RKO (cell line): ENCODE results near the gene ZBTB2.
A peak's percentile ranks its signal among the peaks of the same experiment; 100 is the strongest.
"Not testable (repeated sequence)": the region's sequence is repeated elsewhere in the genome, so short reads cannot be mapped to it uniquely, and the experiment has no call there.

Experiments used
- DNase-seq: peaks from one replicate; pipeline ENCODE4 v3.0.0-alpha.2; 2016; ENCODE audit warnings: low spot score

The ZBTB2 gene

GRCh38 chr6:151400473-151400872 lies 9.1 kb upstream of the ZBTB2 start:
- DNase-seq, result no peak

DNA sequence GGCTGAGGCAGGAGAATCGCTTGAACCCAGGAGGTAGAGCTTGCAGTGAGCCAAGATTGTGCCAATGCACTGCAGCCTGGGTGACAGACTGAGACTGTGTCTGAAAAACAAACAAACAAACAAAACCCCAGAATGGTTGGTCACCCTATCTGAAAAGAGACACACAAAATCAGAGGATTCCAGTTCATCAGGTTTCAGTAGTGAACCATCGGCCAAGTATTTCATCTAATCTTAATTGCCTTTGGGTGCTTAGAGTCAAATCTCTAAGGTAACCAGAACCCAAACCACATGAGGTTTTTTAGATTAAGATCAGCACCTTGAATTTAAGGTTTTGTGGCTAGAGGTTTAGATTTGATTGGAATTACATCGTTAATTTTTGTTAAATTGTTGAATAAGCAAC lies 8.3 kb upstream of the ZBTB2 start:
- no peak for DNase-seq

DNA sequence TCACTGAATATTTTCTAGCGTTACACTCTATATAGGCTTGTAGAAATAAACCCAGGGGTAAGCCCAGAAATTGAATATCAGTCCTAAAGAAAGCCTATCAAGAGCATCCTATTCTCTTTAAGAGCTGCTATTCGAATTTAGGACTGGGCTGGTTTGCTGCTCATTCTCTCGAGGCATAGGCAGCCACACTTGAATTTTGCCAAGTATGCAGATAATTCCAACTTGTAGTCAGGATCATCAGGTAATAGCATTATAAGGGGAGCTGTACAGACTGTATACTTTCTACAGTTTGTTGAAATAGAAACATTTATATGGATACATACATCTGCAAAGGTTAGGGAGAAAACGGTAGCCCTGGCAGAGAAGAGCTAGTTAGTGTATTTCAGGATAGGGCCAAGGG lies 2.1 kb upstream of the ZBTB2 start:
- no peak for DNase-seq

DNA sequence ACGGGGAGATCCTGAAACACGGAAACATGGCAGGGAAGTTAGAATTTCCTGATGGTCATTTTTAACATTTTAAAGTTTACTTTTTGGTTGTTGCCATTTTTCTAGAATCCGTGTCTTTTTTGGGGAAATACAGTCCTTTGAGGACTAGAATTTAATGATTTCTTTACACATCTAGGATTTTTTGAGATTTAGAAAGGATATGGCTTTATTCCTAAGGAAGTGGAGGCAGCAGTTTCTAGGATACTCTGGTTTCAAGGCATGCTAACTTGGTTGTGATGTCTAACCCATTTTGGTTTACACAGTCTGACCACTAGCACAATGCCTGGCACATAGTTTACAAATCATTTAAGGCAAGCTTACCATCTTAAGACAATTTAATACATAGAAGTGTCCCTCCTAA lies 1.1 kb upstream of the ZBTB2 start:
- DNase-seq, result no peak

- no peak for DNase-seq
Measured at GRCh38 chr6:151390851-151391470, 398 bp downstream of the ZBTB2 start.

- peak; percentile 97 for DNase-seq
Measured at GRCh38 chr6:151390276-151390850, 996 bp downstream of the ZBTB2 start.

DNA sequence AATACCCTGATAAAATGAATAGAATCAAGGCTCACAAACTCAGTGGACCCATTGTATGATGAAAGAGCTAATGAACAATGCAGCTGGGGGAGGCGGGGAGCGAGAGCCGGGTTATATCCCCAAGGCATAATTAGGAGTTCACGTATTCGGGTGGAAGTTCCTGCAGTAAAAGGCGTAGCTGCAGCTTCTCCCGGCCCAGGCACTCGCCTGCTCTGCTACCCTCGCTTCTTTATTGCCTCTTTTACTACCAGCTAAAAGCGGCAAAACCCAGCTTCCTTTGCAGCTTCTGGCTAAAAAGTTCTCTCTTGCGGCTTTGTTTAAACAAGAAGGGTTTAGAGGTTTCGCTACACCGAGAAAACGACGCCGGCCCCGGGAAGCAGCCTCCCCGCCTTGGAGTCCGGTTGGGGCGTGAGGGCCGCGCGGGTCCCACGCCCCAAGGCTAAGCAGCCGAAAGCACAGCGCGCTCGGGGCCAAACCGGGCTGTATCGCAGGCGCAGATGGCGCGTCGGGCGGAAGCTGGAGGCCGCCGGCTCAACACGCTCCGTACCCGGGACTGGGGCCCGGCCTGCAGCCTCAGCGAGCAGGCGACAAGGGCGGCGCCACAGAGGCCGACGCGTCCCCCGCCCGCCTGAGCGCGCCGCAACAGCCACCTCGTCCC lies 1.6 kb downstream of the ZBTB2 start:
- DNase-seq, result peak; percentile 66

- DNase-seq, result peak; percentile 46
Measured at GRCh38 chr6:151388997-151389617, 2.3 kb downstream of the ZBTB2 start.

- DNase-seq, result no peak
Measured at GRCh38 chr6:151388236-151388635, 3.1 kb downstream of the ZBTB2 start.

DNA sequence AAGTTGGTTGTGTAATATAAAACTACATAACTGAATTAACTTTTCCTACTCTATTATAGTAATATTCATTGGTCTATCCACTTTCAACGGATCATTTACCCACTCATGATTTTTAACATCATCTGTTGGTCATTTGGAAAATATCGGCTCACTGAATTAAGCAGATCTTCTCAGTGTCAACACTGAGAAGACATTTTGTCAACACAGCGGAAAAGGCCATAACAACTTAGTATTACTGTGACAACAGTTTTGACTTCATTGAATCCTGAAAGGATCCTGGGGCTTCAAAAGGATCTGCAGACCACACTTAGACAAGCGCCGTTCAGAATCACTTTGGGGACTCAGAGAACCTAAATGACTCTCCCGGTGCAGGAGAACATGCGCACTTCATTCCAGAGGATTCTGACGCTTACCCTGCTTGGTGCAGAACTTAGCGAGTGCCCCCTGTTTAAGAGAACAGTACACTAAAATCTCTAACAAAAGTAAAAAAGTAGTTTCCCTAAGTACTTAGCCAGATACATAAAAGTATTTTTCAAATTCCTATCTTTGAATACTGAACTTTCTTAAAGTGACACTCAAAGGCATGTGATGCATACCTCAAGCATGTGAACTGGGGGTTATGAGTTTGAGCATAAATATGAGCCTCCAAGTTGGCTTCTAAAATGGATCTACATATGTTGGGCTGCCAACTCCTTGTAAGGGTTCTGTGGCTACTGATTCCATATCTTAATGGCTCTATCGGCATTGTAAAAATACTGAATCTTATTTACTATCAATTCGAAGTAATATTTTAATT lies 4.0 kb downstream of the ZBTB2 start:
- no peak for DNase-seq

DNA sequence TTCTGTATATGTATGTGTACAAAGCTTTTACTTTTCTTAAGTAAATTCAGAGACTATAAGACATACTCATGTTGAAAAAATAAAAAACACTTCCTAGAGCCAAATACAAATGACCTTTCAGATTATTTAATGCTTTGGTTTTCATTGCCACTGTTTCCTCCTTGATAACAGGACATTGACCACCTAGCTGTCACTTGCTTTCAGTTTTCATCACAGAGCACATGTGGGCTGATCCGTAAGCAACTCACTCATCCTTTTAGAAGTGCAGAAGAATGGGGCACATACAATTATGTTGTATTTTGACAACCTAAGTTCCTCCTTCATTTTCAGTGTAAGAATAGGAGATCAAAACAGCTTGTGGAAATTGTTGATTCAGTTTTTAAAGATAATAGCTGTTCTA lies 6.2 kb downstream of the ZBTB2 start:
- no peak for DNase-seq

DNA sequence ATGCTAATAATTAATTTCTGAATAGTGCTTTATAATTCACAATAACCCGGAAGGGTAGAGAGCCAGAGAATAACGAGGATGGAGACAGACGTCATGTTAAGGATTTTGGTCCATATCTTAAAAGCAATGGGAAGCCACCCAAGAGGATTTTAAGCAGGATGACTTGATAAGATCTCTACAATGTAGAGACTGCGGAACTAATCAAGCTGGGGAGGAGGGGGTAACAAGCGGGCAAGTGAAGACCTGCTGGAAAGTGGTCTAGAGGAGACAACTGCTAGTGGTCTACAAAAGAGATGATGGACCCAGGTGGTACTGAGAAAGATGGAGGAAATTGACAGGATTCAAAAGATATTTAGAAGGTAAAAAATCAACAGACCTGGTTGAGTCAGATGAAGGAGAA lies 7.2 kb downstream of the ZBTB2 start:
- no peak for DNase-seq

DNA sequence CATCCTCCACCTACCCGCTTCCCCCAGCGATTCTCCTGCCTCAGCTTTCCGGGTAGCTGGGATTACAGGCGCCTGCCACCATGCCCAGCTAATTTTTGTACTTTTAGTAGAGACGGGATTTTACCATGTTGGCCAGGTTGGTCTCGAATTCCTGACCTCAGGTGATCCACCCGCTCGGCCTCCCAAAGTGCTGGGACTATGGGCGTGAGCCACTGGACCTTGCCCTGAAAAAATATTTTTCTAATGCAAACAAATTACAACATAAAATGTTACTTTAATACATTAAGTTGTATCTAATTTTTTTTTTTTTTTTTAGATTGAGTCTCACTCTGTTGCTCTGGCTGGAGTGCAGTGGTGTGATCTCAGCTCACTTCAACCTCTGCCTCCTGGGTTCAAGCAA lies 8.7 kb downstream of the ZBTB2 start:
- DNase-seq, result not testable (repeated sequence)

DNA sequence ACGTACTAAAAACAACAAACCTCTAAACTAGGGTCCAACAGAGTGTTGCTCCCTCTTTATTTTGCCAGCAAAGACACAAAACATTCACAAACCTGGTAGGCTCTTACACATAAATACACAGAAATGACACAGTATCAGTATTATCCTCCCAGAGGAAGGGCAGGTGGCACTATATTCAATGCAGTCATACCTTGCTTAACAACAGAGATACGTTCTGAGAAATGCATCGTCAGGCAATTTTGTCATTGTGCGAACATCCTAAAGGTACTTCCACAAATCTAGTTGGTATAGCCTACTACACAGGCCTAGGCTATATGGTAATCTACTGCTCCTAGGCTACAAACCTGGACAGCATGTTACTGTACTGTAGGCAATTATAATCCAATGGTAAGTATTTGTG lies 9.6 kb downstream of the ZBTB2 start:
- DNase-seq, result no peak

DNA sequence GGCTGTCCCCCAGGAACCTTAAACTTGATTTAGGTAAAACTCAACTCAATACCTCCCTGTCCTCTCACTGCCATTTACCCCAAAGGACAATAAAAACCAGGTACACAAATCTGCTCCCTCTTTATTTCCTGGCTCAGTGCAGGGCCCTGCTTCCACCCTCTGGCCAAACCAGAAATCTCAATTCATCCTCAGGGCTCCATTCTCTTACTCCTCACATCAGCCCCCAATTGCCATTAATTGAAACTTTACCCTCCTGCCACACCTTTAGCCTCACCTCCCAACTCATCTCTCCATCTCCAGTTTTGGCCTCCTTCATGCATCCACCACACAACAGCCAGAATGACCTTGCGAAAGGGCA lies 10.5 kb downstream of the ZBTB2 start:
- DNase-seq, result no peak

- no peak for DNase-seq
Measured at GRCh38 chr6:151379933-151380847, 11.2 kb downstream of the ZBTB2 start.

GRCh38 chr6:151377095-151377494 lies 14.3 kb downstream of the ZBTB2 start:
- DNase-seq, result no peak

DNA sequence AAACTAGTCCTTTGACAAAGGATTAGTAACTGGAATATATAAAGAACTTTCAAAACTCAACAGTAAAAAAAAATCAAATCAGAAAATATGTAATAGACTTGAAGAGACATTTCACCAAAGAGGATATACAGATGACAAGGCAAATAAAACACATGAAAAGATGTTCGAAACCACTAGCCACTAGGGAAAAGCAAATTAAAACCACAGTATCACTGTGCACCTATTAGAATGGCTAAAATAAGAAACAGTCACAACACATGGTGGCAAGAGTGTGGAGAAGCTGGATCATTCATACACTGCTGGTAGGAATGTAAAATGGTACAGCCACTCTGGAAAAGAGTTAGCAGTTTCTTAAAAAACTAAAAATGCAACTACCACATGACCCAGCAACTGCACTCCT lies 14.9 kb downstream of the ZBTB2 start:
- peak; percentile 29 for DNase-seq

DNA sequence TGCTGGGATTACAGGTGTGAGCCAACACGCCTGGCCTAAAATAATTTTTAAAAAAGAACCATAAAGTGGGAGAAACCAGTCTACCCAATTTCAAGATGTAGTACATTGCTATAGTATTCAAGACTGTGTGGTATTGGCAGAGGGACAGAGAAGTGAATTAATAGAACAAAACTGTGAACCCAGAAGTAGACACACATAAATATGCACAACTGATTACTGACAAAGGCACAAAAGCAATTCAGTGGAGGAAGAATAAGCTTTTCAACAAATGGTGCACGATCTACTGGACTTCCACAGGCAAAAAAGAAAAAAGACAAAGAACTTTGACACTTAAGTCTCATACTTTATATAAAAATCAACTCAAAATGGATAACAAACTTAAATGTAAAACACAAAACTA lies 15.5 kb downstream of the ZBTB2 start:
- DNase-seq, result no peak

GRCh38 chr6:151374036-151374683 lies 17.2 kb downstream of the ZBTB2 start:
- no peak for DNase-seq

DNA sequence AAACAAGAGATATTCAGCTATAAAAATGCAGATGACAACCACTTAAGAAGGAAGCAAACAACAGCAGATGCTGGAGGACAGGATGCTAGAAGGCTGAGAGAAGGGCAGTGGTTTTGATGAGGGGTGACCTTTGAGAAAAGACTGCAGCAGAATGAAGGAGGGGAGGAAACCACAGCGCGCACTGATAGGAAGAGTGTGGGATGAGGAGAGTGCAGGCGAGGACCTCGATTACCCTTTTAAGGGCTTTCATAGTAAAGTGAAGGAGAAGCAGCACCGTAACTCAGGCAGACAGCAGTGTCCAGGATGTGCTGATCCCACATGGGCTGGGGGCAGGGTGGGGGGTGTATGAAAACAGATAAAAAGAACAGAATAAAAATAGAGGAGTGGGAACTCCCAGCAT lies 19.2 kb downstream of the ZBTB2 start:
- DNase-seq, result no peak
